ENCODE measurements around the gene PTPRS.

GRCh38 chr19:5296457-5297271, 43.9 kb downstream of the PTPRS start:
- TF ChIP-seq SIN3A (IDR thresholded peaks at IDR 0.05; ENCODE audit: borderline replicate concordance, insufficient read depth, low read length): no peak
- no peak for TF ChIP-seq POLR2AphosphoS5 (IDR thresholded peaks at IDR 0.05; ENCODE audit: low read depth, low read length)
- TF ChIP-seq REST (IDR thresholded peaks at IDR 0.05; ENCODE audit: insufficient read depth in 1 of 2, low read depth in 2 of 2, low read length in 2 of 2): no peak

Data from PFSK-1 (cell line).